HG02623 (cell line): ENCODE data around the gene ATG101.

ENCODE experiments used
- ATAC-seq: cut with Tn5 transposase; IDR thresholded peaks from one replicate; pipeline ENCODE4 v1.9.1; 2021; ENCODE audit warnings: moderate library complexity; ENCODE audit not compliant: unreplicated experiment

ATG101 gene

DNA sequence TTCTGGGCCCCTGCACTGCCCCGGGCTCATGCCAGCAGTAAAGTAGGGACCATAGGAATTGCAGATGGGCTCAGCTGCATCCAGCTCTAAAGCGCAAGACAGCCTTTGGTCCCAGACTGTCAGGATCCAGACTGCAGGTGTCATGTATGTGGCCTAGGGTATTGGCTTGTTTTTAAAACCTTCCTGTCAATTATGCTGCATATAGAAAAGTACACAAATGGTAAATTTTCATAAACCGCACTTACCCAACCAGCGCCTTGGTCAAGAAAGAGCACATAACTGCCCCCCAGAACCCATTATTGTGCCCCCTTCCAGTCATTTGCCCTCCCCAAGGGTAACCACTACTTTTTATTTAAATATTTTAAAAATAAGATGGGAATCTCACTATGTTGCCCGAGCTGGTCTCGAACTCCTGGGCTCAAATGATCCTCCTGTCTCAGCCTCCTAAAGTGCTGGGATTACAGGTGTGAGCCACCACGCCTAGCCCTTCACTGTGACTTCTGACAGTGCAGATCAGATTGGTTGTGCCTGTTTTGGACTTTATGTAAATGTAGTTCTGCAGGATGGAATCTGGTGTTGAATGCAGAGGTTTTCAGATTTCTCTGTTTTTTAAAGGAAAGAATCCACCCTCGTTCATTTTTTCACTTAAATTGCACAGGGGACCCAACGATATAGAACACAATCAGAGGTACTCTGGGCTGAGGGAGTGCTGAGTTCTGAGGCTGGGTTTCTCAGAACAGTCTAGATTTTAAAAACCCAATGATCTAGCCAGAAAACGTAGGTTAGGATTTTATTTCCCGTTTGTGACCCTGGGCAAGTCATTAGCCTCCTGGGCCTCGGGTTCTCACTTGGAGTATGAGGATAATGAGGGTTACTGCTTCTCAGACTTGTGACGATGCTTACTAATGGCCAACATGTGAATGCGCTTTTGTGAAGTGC is 11.9 kb upstream of the ATG101 start:
- ATAC-seq: no peak

DNA sequence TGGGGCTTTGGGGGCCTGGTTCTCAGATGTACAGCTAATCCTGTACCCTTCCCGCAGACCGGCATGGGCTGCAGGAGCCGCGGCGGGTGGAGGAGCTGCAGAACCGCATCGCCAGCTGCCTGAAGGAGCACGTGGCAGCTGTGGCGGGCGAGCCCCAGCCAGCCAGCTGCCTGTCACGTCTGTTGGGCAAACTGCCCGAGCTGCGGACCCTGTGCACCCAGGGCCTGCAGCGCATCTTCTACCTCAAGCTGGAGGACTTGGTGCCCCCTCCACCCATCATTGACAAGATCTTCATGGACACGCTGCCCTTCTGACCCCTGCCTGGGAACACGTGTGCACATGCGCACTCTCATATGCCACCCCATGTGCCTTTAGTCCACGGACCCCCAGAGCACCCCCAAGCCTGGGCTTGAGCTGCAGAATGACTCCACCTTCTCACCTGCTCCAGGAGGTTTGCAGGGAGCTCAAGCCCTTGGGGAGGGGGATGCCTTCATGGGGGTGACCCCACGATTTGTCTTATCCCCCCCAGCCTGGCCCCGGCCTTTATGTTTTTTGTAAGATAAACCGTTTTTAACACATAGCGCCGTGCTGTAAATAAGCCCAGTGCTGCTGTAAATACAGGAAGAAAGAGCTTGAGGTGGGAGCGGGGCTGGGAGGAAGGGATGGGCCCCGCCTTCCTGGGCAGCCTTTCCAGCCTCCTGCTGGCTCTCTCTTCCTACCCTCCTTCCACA is 11.0 kb upstream of the ATG101 start:
- ATAC-seq: no peak

DNA sequence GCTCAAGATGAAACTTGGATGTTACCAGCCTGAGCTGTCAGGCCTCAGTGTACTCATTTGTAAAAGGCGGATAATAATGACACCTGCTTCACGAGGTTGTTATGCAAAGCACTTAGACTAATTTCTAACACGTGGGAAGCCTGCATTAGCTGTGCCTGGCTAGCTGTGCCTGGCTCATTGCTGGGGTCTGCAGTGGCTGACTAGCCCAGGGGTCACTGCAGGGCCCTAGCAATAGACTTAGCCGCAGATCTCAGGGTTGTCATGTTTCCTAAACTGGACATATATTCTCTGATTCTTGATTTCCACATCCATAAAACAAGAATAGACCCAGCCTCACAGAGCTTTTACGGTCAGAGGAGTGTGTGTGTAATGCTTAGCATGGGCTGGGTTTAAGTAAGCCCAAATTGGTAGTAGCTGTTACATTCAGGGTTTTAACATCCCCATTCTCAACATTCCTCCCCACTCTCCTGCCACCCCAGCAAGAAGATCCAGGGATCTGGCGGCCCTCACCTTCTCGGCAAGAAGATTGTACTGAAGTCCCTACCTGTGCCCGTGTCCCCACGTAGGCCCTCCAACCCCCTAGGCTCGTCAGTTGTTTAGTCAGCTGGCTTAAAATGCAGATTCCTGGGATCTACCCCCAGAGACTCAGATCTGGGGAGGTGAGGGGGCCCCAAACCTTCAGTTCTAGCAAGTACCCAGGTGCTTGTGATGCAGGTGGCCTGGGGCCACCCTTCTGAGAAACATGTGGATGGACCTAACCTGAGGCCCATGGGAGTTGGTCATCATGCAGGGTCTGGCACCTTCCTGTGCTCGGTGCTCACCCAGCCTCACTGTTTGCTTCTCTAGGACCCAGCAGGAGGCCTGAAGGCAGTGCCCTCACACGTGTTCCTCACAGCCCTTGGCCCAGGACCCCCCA is 9.9 kb upstream of the ATG101 start:
- no peak for ATAC-seq

DNA sequence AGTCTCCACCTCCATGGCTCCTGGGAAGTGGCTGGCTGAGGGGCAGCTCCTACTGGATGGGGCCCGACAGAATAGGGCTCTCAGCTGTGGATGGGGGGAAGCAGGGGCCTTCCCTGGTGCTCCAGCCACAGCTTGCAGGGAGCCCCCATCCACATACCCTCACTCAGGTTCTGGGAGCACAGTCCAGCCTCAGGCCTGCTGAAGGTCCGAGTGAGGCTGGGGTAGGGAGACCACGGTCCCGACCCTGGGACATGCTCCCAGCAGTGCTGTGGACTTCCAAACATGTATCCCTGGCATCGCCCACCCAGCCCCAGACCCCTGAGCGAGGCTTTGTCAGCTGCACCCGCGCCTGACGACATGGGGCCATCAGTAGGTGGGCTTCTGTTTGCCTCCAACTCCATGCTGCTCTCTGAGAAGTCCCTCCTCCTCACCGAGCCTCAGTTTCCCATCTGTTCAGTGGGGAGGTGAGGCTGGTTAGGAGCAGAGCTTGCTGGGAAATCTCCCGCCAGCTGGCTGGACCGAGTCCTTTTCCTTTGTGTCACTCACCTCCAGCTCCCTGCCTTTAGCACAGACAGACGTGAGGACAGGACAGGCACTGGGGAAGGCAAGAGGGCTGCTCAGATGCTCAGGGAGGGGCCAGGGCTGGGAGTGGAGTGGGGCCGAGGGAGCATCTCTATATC is 9.1 kb upstream of the ATG101 start:
- ATAC-seq: no peak

DNA sequence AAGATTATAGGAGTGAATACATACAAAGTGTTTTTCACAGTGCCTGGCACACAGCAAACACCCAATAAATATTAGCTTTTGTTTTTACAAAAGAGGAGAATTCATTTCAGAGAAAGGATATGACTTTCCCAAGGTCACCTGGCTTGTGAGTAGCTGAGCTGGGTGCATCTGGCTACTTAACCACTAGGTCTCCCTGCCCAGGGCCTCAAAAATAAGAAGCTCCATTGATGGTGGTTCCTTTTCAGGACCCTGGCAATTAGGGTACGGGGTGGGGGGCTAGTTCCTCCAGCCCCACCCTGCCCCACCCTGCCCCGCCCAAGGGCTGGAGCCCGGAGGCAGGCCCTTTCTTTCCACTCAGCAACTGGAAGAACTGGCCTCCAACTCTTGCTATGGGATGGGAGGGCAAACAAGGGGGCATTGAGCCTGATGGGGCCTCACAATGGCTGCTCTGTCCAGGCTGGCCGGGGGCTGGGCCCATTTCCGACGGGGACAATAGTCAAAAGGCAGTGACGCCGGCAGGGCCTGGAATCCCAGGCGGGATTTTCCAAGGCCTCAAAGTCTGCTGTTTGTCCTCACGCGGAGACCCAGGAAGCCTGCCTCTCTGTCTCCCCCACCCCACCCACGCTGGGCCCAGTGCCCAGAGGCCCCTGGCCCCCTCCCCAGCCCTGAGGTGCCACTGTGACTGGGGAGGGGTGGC is 8.2 kb upstream of the ATG101 start:
- no peak for ATAC-seq

DNA sequence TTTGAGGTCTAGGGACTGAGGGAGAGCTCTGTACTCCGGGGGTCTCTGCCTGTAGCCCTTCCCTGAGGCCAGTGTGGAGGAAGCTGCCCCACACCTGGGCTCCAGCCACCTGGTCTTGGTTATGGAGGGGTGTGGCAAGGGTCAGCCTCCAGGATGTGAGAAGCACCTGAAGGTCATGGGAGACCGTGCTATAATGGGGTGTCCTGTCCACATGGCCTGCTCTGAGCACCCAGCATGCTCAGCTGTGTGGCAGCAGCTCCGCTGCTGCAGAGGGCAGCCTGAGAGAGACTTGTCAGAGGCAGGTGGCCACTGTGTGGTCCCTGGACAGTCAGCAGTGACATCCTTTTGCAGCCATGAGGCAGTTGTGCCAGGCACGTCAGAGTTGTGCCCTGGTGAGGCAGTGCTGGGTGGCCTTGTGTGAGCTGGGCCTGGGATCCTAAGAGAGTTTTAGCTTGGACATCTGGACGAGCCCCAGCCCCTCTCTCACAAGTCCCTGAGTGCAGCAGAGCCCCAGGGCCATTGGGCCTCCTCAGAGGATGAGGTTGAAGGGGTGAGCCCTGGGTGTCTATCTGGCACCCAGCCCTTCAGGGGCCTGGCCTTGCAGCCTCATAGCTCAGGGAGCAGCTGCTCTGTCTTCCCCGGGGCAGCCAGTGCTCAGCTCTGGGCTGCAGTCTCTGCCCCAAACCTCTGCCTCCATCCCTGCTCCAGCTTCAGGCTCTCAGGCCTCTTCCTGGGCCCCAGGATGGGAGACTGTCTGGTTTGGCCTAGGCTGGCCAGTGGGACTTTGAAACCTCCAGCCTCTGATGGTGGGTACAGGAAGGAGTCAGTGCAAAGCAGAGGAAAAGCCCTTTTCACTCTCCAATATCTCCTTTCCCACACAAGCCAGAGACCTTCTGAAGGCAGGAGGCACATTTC is 7.4 kb upstream of the ATG101 start:
- ATAC-seq: no peak

DNA sequence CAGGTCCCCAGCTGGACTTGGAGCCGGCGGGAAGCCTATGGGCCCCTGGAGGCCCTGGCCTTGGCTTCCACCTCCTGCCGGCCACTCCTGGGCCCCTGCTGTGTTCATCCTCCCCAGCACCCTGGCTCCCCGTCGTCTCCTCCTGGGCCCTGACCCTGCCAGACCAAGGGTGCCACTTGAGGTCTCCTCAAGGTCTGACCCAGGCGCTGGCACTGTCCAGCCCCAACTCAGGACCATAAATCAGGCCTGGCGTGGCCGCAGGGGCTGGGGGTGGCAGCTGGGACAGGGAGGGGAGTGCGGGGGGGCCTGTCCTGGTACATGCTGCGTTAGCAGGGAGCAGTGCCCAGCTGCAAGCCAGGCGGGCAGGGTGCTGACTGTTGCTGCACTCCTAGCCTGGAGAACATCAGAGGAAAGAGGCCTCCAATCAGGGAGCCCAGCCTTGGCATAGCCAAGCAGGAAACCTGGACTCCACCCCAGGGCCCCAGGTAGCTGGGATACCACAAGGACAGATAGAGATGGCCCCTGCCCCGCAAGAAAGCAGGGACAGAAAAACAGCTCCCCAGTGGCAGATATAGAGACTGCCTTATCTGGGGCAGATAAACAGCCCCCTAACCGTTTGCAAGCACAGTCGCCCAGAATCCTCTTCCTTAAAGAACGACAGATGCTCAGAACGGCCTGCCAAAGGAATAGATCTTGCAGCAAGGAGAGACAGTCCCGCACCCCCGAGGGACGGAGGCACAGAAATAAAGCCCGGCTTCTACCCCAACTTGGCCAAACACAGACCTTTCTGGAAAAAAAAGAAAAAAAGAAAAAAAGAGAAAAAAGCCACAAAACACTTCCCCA is 6.5 kb upstream of the ATG101 start:
- ATAC-seq: no peak

DNA sequence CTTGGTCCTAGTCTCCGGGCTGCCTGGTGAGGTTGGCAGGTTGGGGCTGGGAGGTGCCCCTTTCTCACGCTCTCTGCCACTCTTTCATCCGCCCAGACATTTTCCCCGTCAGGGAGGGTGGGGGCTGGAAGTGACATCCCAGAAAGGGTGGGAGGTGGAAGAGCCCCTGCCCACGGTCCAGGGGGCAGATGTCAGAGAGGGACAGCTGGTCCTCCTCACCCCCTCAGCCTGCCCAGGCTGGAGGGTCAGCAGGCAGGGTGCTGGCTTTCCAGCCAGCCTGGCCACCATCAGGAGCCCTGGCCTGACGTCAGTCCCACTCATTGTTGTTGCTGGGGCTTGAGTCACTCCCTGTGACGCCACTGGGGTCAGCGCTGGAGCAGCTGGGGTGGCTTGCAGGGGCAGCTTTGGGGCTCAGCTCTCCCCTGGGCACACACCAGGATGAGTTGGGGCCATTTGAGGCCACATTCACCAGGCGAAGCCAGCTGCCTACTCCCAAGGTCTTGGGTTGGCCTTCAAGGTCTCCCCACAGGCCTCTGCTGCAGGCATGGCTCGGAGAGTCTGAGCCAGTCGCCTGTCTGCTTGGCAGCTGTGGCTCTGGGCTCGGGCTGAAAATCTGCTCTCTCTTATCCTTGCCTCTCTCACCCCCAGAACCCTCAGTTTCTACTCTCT is 5.7 kb upstream of the ATG101 start:
- no peak for ATAC-seq

DNA sequence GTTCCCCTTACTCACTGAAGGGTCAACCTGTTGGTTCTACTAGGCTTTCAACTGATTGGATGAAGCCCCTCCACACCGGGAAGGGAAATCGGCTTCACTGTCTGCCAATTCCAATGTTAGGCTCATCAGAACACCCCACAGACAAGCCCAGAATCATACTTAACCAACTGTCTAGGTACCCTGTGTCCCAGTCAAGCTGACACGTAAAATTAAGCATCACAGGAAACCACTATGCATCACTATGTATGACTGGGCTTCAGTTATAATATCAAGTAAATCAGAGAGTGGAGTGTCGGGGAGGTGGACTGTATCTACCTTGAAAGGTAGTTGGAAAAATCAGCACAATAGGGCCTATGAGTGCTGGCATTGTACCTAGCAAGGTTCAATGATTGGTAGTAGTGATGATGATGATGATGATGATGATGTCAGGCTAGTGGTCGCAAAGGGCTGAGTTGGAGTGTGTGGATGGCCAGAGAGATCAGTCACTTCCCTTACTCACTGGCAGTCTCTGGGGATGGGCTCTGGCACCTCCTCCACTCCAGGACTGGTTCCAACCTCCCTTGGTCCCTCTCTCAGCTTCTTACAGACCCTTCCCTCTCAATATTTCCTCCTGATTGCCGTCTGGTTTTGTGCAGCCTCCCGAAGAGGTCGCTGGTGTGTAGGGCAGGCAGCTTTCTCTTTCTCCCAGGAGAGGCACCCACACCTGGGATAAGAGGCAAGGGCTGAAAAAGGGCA is 3.3 kb upstream of the ATG101 start:
- no peak for ATAC-seq

DNA sequence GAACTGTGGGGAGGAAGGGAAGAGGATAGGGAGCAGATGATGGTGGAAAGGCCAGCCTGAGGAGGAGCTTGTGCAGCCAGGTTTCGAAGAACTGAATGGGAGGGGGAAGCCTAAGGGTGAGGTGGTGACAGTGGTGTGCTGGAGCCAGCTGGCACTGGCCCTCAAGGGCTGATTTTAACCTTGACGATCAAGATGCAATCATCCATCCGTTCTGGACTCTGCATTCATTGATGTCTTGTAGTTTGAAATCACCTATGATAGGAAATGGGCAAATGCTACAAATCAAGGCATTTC is 2.8 kb upstream of the ATG101 start:
- no peak for ATAC-seq

DNA sequence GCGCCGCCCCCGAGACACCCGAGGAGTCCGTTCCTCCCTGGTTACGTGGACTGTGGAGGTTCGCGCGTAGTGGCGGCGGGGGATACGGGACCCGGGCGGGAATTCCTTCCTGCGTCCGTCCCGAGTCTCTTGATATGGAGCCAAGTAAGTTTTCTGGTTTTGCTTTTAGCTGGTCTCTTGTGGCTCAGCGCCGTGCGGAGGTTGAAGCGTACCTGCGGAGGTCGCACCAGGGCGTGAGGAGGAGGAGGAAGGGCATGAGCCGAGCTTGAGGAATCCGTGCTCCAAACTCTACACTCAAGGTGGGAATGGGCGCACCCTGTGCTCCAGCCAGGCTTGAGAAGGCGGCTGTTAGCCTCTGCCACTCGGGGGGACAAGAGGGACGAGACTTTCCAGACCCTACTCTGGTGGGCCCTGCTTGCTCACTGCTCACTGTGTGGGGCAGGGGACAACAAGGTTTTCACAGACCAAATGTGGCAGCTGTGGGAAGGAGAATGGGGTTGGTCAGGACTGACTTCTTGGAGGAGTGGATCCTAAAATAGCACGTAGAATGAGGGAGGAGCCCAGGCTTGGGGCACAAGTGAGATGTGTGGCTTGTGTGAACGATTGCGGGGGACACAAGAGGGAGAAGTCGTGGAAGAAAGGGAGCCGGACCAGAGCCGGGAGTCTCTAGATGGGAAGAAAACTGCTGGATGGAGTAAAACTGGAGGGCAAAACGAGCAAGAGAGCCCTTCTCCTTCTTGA is 577 bp downstream of the ATG101 start:
- peak; percentile 12 for ATAC-seq

DNA sequence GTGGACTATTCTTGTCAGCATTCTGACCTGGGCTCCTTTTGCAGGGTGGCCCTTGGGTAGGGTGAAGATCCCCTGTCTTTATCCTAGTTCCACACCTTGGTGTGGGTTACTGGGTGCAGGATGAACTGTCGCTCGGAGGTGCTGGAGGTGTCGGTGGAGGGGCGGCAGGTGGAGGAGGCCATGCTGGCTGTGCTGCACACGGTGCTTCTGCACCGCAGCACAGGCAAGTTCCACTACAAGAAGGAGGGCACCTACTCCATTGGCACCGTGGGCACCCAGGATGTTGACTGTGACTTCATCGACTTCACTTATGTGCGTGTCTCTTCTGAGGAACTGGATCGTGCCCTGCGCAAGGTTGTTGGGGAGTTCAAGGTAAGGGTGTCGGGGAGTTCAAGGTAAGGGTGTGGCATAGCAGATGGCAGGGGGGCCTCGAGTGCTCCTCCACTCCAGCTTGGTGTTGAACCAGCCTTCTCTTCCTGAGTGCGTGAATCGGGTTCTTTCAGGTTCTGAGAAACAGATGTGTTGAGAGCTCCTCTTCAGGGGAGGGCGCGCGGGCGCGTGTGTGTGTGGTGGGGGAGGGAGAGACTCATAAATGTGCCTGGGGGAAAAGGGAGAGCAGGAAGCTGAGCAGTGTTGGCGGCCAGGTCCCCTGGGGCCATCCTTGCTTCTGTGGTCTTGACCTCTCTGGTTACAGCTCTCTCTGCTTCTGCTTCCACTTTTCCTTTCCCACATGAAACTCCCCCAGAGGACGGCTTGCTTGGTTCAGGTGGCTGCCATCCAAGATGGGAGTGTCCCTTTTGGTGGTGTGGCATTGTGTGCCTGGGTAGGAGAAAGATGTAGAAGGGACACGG is 4.0 kb downstream of the ATG101 start:
- ATAC-seq: no peak

DNA sequence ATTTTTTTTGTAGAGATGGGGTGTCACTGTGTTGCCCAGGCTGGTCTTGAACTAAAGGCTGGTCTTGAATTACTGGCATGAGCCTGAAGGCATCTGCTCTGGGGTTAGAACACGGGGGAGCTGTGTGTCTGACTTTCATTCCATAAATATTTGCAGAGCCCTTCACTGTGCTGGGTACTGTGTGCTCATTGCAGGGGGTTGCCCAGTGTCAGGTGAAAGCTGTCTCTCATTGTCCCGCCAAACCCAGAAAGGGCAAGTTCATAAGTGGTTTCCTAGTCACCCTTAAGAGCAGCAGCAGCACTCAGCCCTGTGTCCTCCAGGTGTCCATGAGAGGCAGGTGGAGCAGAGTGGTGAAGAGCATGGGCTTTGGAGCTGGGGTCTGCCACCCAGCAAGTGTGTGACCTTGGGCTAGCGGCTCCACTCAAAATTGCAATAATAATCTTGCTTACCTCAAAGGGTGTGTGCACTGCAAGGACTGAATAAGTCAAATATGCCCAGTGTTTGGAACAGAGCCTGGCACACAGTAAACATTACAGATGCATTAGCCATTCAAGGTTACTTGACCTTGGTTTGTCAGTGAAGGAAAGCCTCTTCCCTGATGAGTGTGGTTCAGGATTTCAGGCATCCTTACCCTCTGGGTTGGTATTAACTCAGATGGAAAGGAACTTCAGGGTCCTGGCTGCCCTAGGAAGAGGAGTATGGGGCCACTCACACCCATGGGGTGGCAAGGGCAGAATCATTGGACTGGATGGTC is 5.4 kb downstream of the ATG101 start:
- ATAC-seq: no peak

DNA sequence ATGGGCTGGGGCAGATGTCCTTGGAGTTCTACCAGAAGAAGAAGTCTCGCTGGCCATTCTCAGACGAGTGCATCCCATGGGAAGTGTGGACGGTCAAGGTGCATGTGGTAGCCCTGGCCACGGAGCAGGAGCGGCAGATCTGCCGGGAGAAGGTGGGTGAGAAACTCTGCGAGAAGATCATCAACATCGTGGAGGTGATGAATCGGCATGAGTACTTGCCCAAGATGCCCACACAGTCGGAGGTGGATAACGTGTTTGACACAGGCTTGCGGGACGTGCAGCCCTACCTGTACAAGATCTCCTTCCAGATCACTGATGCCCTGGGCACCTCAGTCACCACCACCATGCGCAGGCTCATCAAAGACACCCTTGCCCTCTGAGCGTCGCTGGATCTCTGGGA is 7.0 kb downstream of the ATG101 start:
- no peak for ATAC-seq

DNA sequence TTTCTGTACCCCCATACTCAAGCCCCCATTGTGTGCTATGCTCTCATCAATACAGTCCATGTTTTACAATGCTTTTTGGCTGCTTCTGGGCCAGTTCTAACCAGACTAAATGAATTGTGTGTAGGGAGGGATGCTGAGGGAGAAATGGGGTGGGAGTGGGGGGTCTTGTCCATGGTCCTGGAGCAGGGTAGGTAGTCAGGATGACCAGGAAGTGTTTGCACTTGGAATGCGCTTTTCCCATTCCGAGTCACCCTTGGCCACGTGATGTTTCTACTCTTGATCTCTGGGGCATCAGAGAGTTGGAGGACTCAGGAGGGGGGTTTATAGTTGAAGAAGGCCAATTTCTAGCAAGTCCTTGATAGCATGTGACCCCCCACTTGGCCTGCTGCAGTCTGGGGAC is 8.5 kb downstream of the ATG101 start:
- ATAC-seq: no peak
